Activated CD8-positive, alpha-beta memory T cell treated with anti-CD3 and anti-CD28 coated beads, Interleukin-2, amount 10 ng/mL, durations not matched to agents 7 days and 5 days (primary cell): Measurements from ENCODE around the gene LDB3. TPM values are rescaled to one million over a fixed set of nuclear protein-coding genes. Genes with fewer than 3 reads are reported as not detected.

Source experiments
- ATAC-seq: fragments of 150-1000 bp; cut with Tn5 transposase; one replicate; pipeline ENCODE4 v1.10.0; 2021; ENCODE audit warnings: moderate library complexity
- CTCF ChIA-PET: fragments of 350-600 bp; sonication (Branson Sonifier 250); formaldehyde crosslinking; loops from one replicate; lab custom pipeline; 2021; ENCODE audit warnings: antibody characterized with exemption; lab: Charles Lee
- DNase-seq: peaks from one replicate; pipeline ENCODE4 v3.0.0-alpha.2; 2020
- H3K27ac Mint-ChIP-seq: one replicate; pipeline ENCODE4 v1.8.0; 2021; ENCODE audit warnings: mild to moderate bottlenecking, mixed read lengths
- H3K27me3 Mint-ChIP-seq: one replicate; pipeline ENCODE4 v1.8.0; 2021; ENCODE audit warnings: mixed read lengths
- H3K36me3 Mint-ChIP-seq: one replicate; pipeline ENCODE4 v1.8.0; 2021; ENCODE audit warnings: mild to moderate bottlenecking, mixed read lengths
- H3K4me1 Mint-ChIP-seq: one replicate; pipeline ENCODE4 v1.8.0; 2021; ENCODE audit warnings: mixed read lengths
- H3K4me3 Mint-ChIP-seq: one replicate; pipeline ENCODE4 v1.8.0; 2021; ENCODE audit warnings: mild to moderate bottlenecking, moderate library complexity, mixed read lengths
- H3K9me3 Mint-ChIP-seq: one replicate; pipeline ENCODE4 v1.8.0; 2022; ENCODE audit warnings: low read depth, mixed read lengths
- total RNA-seq, 2 experiments: library from RNA; stranded (reverse); gene quantifications; one replicate each; pipeline ENCODE4 v1.2.3, GENCODE V29; 2021

Gene LDB3
- total RNA-seq, 2 experiments from 2014 or later = 0.05 to 0.23 TPM

GRCh38 chr10:86755454-86755739 lies 87.1 kb downstream of the LDB3 start:
- no peak for DNase-seq
- H3K4me3 Mint-ChIP-seq = peak overlapping the region; percentile 76
- CTCF ChIA-PET = interaction anchor here (0.9 to 1.3 kb wide), 2 partner anchors 43 to 138 kb away, joined by 3 to 4 read pairs; no protein-coding TSS in a partner anchor
- no peak for ATAC-seq
- peaks cover 11% of the 10 kb centered on the region for H3K36me3 Mint-ChIP-seq
- H3K27ac Mint-ChIP-seq = peak overlapping the region; percentile 71
- no peaks in the 10 kb centered on the region for H3K9me3 Mint-ChIP-seq
- peaks cover 19% of the 10 kb centered on the region for H3K27me3 Mint-ChIP-seq
- peaks cover 52% of the 10 kb centered on the region for H3K4me1 Mint-ChIP-seq

- Mint-ChIP-seq H3K27me3 (peaks cover 19% of the 10 kb centered on the region), H3K36me3 (peaks cover 11% of the 10 kb centered on the region), H3K4me1 (peaks cover 52% of the 10 kb centered on the region), H3K4me3 (peak overlapping the region; percentile 76), H3K27ac (peak overlapping the region; percentile 71), H3K9me3 (no peaks in the 10 kb centered on the region)
- CTCF ChIA-PET = interaction anchor here (0.9 to 1.3 kb wide), 2 partner anchors 44 to 137 kb away, joined by 3 to 4 read pairs; no protein-coding TSS in a partner anchor
- ATAC-seq (peak; percentile 95), DNase-seq (peak; percentile 89)
Observed at GRCh38 chr10:86755740-86756510, 87.6 kb downstream of the LDB3 start.

- peaks cover 52% of the 10 kb centered on the region for H3K4me1 Mint-ChIP-seq
- DNase-seq (no peak), ATAC-seq (peak; percentile 63)
- peak within 1 kb of the TSS; percentile 85 for H3K4me3 Mint-ChIP-seq
- H3K9me3 Mint-ChIP-seq = no peaks in the 10 kb centered on the region
- H3K27me3 Mint-ChIP-seq = peaks cover 19% of the 10 kb centered on the region
- H3K36me3 Mint-ChIP-seq = peaks cover 11% of the 10 kb centered on the region
- CTCF ChIA-PET = interaction anchor here (0.9 to 1.3 kb wide), 4 partner anchors 15 to 136 kb away, joined by 3 to 6 read pairs (median 4); no protein-coding TSS in a partner anchor
- H3K27ac Mint-ChIP-seq = peak within 1 kb of the TSS; percentile 82
Observed at GRCh38 chr10:86756511-86757112, 88.3 kb downstream of the LDB3 start, which contains the start of gene BMPR1A. TSS of gene BMPR1A (plus strand) at chr10:86756619. CDS start at chr10:86876019, 119,400 bp downstream.

- ATAC-seq (no peak), DNase-seq (peak; percentile 42)
- peaks cover 19% of the 10 kb centered on the region for H3K27me3 Mint-ChIP-seq
- peaks cover 49% of the 10 kb centered on the region for H3K4me1 Mint-ChIP-seq
- CTCF ChIA-PET = interaction anchor here (0.7 to 1.2 kb wide), 3 partner anchors 15 to 45 kb away, joined by 3 to 6 read pairs (median 3); no protein-coding TSS in a partner anchor
- peaks cover 11% of the 10 kb centered on the region for H3K36me3 Mint-ChIP-seq
- no peaks in the 10 kb centered on the region for H3K9me3 Mint-ChIP-seq
- peak overlapping the region; percentile 85 for H3K4me3 Mint-ChIP-seq
- peak overlapping the region; percentile 82 for H3K27ac Mint-ChIP-seq
Observed at GRCh38 chr10:86757113-86757972, 89.0 kb downstream of the LDB3 start.

GRCh38 chr10:86758189-86759072 lies 90.1 kb downstream of the LDB3 start:
- Mint-ChIP-seq H3K27me3 (peaks cover 19% of the 10 kb centered on the region), H3K4me1 (peaks cover 39% of the 10 kb centered on the region), H3K9me3 (no peaks in the 10 kb centered on the region), H3K27ac (no peak overlapping the region), H3K4me3 (peak overlapping the region; percentile 85), H3K36me3 (peaks cover 11% of the 10 kb centered on the region)
- DNase-seq = no peak
- CTCF ChIA-PET = interaction anchor here (0.6 to 1.2 kb wide), 4 partner anchors 37 to 181 kb away, joined by 3 to 6 read pairs (median 3); no protein-coding TSS in a partner anchor
- ATAC-seq = no peak

- H3K9me3 Mint-ChIP-seq = no peaks in the 10 kb centered on the region
- H3K36me3 Mint-ChIP-seq = peaks cover 11% of the 10 kb centered on the region
- H3K4me1 Mint-ChIP-seq = peaks cover 33% of the 10 kb centered on the region
- CTCF ChIA-PET = interaction anchor here (0.6 to 1.1 kb wide), 2 partner anchors 38 to 180 kb away, joined by 3 read pairs; no protein-coding TSS in a partner anchor
- no peak overlapping the region for H3K27ac Mint-ChIP-seq
- no peak overlapping the region for H3K4me3 Mint-ChIP-seq
- DNase-seq (no peak), ATAC-seq (no peak)
- H3K27me3 Mint-ChIP-seq = peaks cover 19% of the 10 kb centered on the region
Observed at GRCh38 chr10:86759073-86759672, 90.9 kb downstream of the LDB3 start.

- no peak overlapping the region for H3K4me3 Mint-ChIP-seq
- peaks cover 4% of the 10 kb centered on the region for H3K27me3 Mint-ChIP-seq
- no peak overlapping the region for H3K27ac Mint-ChIP-seq
- no peak for ATAC-seq
- peaks cover 14% of the 10 kb centered on the region for H3K4me1 Mint-ChIP-seq
- no peaks in the 10 kb centered on the region for H3K9me3 Mint-ChIP-seq
- peaks cover 6% of the 10 kb centered on the region for H3K36me3 Mint-ChIP-seq
- no peak for DNase-seq
- CTCF ChIA-PET = no interaction called here
Observed at GRCh38 chr10:86763404-86763803, 95.1 kb downstream of the LDB3 start.

- DNase-seq (no peak), ATAC-seq (no peak)
- H3K27me3 Mint-ChIP-seq = no peaks in the 10 kb centered on the region
- CTCF ChIA-PET = no interaction called here
- H3K27ac Mint-ChIP-seq = no peak overlapping the region
- peaks cover 8% of the 10 kb centered on the region for H3K4me1 Mint-ChIP-seq
- H3K9me3 Mint-ChIP-seq = no peaks in the 10 kb centered on the region
- H3K36me3 Mint-ChIP-seq = no peaks in the 10 kb centered on the region
- no peak overlapping the region for H3K4me3 Mint-ChIP-seq
Observed at GRCh38 chr10:86765548-86765947, 97.2 kb downstream of the LDB3 start.

GRCh38 chr10:86768412-86769062 lies 100.2 kb downstream of the LDB3 start:
- CTCF ChIA-PET = no interaction called here
- H3K36me3 Mint-ChIP-seq = no peaks in the 10 kb centered on the region
- H3K4me3 Mint-ChIP-seq = no peak overlapping the region
- peaks cover 8% of the 10 kb centered on the region for H3K4me1 Mint-ChIP-seq
- DNase-seq (no peak), ATAC-seq (no peak)
- H3K27ac Mint-ChIP-seq = no peak overlapping the region
- no peaks in the 10 kb centered on the region for H3K9me3 Mint-ChIP-seq
- H3K27me3 Mint-ChIP-seq = no peaks in the 10 kb centered on the region

- no peak for ATAC-seq
- CTCF ChIA-PET = interaction anchor here (0.5 kb wide), 1 partner anchor 169 kb away, joined by 3 read pairs; no protein-coding TSS in a partner anchor
- no peaks in the 10 kb centered on the region for H3K9me3 Mint-ChIP-seq
- no peak overlapping the region for H3K4me3 Mint-ChIP-seq
- DNase-seq = no peak
- no peaks in the 10 kb centered on the region for H3K36me3 Mint-ChIP-seq
- no peaks in the 10 kb centered on the region for H3K27me3 Mint-ChIP-seq
- H3K27ac Mint-ChIP-seq = no peak overlapping the region
- peaks cover 12% of the 10 kb centered on the region for H3K4me1 Mint-ChIP-seq
Observed at GRCh38 chr10:86769991-86770390, 101.7 kb downstream of the LDB3 start.

GRCh38 chr10:86770412-86770960 lies 102.2 kb downstream of the LDB3 start:
- H3K36me3 Mint-ChIP-seq = no peaks in the 10 kb centered on the region
- no peak overlapping the region for H3K27ac Mint-ChIP-seq
- CTCF ChIA-PET = interaction anchor here (0.5 kb wide), 1 partner anchor 169 kb away, joined by 3 read pairs; no protein-coding TSS in a partner anchor
- DNase-seq = no peak
- peak; percentile 47 for ATAC-seq
- peaks cover 16% of the 10 kb centered on the region for H3K4me1 Mint-ChIP-seq
- H3K4me3 Mint-ChIP-seq = no peak overlapping the region
- no peaks in the 10 kb centered on the region for H3K9me3 Mint-ChIP-seq
- H3K27me3 Mint-ChIP-seq = no peaks in the 10 kb centered on the region
